ENCODE measurements around the gene RGS7BP.

The RGS7BP gene

DNA sequence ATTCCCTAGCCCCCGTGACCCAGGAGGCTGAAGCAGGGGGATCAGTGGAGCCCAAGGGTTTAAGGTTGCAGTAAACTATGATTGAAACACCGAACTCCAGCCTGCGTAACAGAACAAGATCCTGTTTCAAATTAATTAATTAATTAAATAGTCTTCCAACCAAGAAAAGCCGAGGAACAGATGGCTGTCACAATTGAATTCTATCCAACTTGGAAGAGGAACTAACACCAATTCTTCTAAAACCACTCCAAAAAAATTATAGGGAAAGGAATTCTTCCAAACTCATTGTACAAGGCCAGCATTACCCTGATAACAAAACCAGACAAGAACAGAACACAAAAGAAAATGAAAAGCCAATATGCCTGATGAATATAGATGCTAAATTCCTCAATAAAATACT lies 43.4 kb upstream of the RGS7BP start:
- no peaks in the 10 kb centered on the region for H3K27me3 ChIP-seq (ENCODE audit: insufficient read depth, poor library complexity, severe bottlenecking)
- H3K27ac ChIP-seq (replicated peaks) = no peak overlapping the region
- no peak for DNase-seq (ENCODE audit: low read depth in 1 of 2, low spot score in 1 of 2)
- TF ChIP-seq, protein P1, sequence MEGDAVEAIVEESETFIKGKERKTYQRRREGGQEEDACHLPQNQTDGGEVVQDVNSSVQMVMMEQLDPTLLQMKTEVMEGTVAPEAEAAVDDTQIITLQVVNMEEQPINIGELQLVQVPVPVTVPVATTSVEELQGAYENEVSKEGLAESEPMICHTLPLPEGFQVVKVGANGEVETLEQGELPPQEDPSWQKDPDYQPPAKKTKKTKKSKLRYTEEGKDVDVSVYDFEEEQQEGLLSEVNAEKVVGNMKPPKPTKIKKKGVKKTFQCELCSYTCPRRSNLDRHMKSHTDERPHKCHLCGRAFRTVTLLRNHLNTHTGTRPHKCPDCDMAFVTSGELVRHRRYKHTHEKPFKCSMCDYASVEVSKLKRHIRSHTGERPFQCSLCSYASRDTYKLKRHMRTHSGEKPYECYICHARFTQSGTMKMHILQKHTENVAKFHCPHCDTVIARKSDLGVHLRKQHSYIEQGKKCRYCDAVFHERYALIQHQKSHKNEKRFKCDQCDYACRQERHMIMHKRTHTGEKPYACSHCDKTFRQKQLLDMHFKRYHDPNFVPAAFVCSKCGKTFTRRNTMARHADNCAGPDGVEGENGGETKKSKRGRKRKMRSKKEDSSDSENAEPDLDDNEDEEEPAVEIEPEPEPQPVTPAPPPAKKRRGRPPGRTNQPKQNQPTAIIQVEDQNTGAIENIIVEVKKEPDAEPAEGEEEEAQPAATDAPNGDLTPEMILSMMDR (IDR thresholded peaks at IDR 0.05; ENCODE audit: insufficient read depth, low read length) = no peak
- TF ChIP-seq GABPA (IDR thresholded peaks at IDR 0.05; ENCODE audit: low read depth) = no peak
- no peak for TF ChIP-seq SPI1 (IDR thresholded peaks at IDR 0.05; ENCODE audit: borderline replicate concordance, low read depth)
- TF ChIP-seq, protein P2, sequence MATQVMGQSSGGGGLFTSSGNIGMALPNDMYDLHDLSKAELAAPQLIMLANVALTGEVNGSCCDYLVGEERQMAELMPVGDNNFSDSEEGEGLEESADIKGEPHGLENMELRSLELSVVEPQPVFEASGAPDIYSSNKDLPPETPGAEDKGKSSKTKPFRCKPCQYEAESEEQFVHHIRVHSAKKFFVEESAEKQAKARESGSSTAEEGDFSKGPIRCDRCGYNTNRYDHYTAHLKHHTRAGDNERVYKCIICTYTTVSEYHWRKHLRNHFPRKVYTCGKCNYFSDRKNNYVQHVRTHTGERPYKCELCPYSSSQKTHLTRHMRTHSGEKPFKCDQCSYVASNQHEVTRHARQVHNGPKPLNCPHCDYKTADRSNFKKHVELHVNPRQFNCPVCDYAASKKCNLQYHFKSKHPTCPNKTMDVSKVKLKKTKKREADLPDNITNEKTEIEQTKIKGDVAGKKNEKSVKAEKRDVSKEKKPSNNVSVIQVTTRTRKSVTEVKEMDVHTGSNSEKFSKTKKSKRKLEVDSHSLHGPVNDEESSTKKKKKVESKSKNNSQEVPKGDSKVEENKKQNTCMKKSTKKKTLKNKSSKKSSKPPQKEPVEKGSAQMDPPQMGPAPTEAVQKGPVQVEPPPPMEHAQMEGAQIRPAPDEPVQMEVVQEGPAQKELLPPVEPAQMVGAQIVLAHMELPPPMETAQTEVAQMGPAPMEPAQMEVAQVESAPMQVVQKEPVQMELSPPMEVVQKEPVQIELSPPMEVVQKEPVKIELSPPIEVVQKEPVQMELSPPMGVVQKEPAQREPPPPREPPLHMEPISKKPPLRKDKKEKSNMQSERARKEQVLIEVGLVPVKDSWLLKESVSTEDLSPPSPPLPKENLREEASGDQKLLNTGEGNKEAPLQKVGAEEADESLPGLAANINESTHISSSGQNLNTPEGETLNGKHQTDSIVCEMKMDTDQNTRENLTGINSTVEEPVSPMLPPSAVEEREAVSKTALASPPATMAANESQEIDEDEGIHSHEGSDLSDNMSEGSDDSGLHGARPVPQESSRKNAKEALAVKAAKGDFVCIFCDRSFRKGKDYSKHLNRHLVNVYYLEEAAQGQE (IDR thresholded peaks at IDR 0.05; ENCODE audit: insufficient replicate concordance, low read depth) = no peak
- TF ChIP-seq POLR2AphosphoS5 (IDR thresholded peaks at IDR 0.05; ENCODE audit: low read depth) = no peak
- no peak overlapping the region for H3K4me3 ChIP-seq (replicated peaks; ENCODE audit: insufficient read depth, low read length)

DNA sequence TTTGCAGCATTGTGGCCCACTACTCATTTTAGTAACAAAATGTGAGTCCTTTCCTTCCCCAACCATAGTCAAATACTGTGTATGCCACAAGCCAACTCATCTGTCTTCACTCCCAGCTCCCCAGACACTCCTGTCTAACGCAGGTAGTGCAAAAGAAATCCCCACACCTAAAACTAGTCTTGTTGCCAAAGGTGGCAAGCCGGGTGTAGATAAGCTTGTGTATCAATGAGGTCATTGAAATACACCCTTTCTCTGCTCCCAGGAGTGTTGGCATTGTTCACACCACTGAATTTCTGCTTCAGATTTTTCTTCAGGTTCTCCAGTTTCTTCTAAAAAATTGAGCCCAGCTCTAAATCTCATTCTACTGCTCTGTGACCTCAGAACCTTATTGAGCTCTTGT lies 19.7 kb upstream of the RGS7BP start:
- H3K27ac ChIP-seq (replicated peaks) = no peak overlapping the region
- no peaks in the 10 kb centered on the region for H3K27me3 ChIP-seq (ENCODE audit: insufficient read depth, poor library complexity, severe bottlenecking)
- TF ChIP-seq POLR2AphosphoS5 (IDR thresholded peaks at IDR 0.05; ENCODE audit: low read depth) = no peak
- TF ChIP-seq GABPA (IDR thresholded peaks at IDR 0.05; ENCODE audit: low read depth) = no peak
- TF ChIP-seq, protein P2 (IDR thresholded peaks at IDR 0.05; ENCODE audit: insufficient replicate concordance, low read depth) = no peak
- TF ChIP-seq, protein P1 (IDR thresholded peaks at IDR 0.05; ENCODE audit: insufficient read depth, low read length) = no peak
- no peak for DNase-seq (ENCODE audit: low read depth in 1 of 2, low spot score in 1 of 2)
- H3K4me3 ChIP-seq (replicated peaks; ENCODE audit: insufficient read depth, low read length) = no peak overlapping the region

DNA sequence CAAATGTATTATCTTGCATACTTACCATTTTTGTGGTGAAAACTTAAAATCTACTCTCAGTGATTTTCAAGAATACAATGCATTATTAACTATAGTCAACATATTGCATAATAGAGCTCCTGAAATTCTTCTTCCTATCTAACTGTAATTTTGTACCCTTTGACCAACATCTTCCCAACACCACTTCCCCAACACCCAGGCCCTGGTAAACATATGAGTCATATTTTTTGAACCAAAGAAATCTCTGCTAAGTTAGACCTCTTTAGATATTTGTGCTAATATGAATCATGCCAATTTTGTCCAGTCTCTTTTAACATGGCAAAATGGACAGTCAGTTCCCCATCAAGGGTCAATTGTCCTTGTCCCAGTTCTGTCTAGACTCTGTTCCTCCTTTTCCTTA lies 18.5 kb upstream of the RGS7BP start:
- H3K27me3 ChIP-seq (ENCODE audit: insufficient read depth, poor library complexity, severe bottlenecking) = no peaks in the 10 kb centered on the region
- no peak overlapping the region for H3K27ac ChIP-seq (replicated peaks)
- no peak for DNase-seq (ENCODE audit: low read depth in 1 of 2, low spot score in 1 of 2)
- no peak overlapping the region for H3K4me3 ChIP-seq (replicated peaks; ENCODE audit: insufficient read depth, low read length)
- no peak for TF ChIP-seq SPI1 (IDR thresholded peaks at IDR 0.05; ENCODE audit: borderline replicate concordance, low read depth)
- TF ChIP-seq, protein P2 (IDR thresholded peaks at IDR 0.05; ENCODE audit: insufficient replicate concordance, low read depth) = no peak
- no peak for TF ChIP-seq POLR2AphosphoS5 (IDR thresholded peaks at IDR 0.05; ENCODE audit: low read depth)
- TF ChIP-seq, protein P1 (IDR thresholded peaks at IDR 0.05; ENCODE audit: insufficient read depth, low read length) = no peak
- TF ChIP-seq GABPA (IDR thresholded peaks at IDR 0.05; ENCODE audit: low read depth) = no peak
